GM12892 (cell line): ENCODE data around the gene CALML5.
"Not testable (repeated sequence)": the region's sequence is repeated elsewhere in the genome, so short reads cannot be mapped to it uniquely, and the experiment has no call there.

Experiments
- DNase-seq: peaks from one replicate; pipeline ENCODE4 v3.0.0; 2011; ENCODE audit not compliant: insufficient read length
- FAIRE-seq: peaks from 2 replicates; lab custom pipeline; 2011; peaks lifted over from hg19 to GRCh38; lab: Jason Lieb, UNC
- POLR2A ChIP-seq: IDR thresholded peaks from 2 replicates; pipeline ENCODE4 v1.6.1; 2011; ENCODE audit warnings: low read depth, low read length, control low read depth
- POLR2AphosphoS5 ChIP-seq: IDR thresholded peaks from 2 replicates; pipeline ENCODE4 v1.6.1; 2011; ENCODE audit warnings: low read depth, low read length, control low read depth
- TAF1 ChIP-seq: IDR thresholded peaks from 2 replicates; pipeline ENCODE4 v1.6.1; 2011; ENCODE audit warnings: low read depth, mild to moderate bottlenecking, control low read depth, low read length, borderline replicate concordance

Gene CALML5

DNA sequence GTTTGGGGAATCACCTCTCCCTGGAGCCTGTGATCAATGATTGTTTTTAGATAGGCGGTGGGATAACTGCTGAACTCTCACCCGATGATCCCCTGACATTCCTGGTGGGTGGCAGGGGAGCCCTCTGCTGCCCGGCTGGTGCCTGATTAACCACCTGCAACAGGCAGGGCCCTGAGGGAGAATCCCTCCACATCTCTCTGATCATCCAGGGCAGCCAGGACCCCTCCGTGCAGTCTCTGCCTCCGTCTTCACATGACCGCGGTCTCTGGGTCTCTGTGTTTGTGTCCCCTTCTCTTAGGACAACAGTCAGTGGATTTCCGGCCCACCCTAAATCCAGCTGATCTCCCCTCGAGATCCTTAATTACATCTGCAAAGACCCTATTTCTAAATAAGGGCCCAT lies 17.4 kb downstream of the CALML5 start:
- TF ChIP-seq TAF1 (no peak), POLR2AphosphoS5 (no peak), POLR2A (no peak)
- no peak for DNase-seq
- FAIRE-seq = no peak

DNA sequence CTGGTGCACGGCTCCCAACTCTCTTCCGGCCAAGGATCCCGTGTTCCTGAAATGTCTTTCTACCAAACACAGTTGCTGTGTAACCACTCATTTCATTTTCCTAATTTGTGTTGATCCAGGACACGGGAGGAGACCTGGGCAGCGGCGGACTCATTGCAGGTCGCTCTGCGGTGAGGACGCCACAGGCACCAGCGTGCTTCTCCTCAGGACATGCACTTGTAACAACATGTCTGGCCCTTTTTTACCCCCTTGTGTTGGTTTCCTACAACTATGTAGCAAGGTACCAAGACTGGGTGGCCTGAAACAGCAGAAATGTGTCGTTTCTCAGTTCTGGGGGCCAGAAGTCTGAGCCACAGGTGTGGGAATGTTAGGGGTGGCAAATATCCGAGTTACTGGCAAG lies 18.2 kb downstream of the CALML5 start:
- FAIRE-seq = no peak
- DNase-seq = no peak
- TF ChIP-seq TAF1 = no peak
- TF ChIP-seq POLR2A = no peak
- TF ChIP-seq POLR2AphosphoS5 = no peak

DNA sequence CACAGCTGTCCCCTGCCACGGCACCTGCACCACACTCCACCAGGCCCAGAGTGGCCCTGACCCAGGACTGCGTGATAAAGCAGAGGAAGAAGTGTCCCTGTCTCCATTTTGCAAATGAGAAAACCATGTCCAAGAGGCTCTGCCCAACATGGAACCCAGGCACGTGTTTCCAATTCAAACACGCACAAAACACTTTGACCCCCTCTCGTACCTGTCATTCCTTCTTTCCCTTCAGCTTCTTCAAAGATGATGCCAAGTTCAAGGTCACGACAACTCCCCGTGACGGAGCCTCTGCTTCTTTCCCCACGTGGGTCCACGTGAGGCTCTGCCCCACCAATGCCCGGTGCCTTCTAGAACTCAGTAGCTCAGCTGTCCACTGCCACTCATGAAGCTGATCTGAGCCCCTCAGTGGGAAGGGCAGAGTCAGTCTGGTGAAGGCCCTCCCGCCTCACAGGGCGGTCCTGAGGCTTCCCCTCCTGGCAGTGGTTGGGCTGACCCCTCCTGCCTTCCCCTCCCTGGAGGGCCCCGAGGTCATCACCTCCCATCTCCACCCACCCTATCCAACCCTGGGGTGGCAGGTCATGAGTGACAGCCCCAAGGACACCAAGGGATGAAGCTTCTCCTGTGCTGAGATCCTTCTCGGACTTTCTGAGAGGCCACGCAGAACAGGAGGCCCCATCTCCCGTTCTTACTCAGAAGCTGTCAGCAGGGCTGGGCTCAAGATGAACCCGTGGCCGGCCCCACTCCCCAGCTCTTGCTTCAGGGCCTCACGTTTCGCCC lies 19.0 kb downstream of the CALML5 start:
- TF ChIP-seq POLR2AphosphoS5 = no peak
- no peak for TF ChIP-seq POLR2A
- no peak for TF ChIP-seq TAF1
- FAIRE-seq = no peak
- DNase-seq = no peak

DNA sequence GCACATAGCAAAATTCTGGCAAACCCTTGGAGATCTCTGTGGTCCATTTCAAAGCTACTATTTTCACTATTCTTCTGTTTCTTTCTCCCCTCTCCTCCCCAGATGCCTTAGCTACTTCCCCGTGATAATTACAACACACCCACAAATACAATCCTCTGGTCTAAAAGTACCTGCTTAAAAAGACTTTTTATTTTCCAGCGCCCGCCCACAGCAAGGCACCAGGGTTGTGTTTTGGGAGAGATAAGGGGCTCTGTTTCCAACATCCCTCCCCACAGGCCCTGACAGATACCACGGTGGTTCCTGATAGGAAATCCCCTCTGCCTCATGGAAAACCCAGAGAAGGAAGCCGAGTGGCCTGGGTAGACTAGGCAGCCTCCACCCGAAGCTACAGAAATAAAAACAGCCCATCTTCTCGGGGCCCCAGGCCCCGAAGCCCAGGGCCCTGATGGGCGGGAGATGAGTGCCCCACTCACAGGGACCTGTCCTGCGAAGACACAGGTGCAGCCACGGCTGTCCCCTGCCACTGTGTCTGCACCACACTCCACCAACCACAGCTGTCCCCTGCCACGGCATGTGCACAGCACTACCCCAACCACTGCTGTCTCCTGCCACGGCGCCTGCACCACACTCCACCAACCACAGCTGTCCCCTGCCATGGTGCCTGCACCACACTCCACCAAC lies 19.7 kb downstream of the CALML5 start:
- FAIRE-seq (no peak), DNase-seq (no peak)
- no peak for TF ChIP-seq TAF1
- TF ChIP-seq POLR2AphosphoS5 = no peak
- no peak for TF ChIP-seq POLR2A

DNA sequence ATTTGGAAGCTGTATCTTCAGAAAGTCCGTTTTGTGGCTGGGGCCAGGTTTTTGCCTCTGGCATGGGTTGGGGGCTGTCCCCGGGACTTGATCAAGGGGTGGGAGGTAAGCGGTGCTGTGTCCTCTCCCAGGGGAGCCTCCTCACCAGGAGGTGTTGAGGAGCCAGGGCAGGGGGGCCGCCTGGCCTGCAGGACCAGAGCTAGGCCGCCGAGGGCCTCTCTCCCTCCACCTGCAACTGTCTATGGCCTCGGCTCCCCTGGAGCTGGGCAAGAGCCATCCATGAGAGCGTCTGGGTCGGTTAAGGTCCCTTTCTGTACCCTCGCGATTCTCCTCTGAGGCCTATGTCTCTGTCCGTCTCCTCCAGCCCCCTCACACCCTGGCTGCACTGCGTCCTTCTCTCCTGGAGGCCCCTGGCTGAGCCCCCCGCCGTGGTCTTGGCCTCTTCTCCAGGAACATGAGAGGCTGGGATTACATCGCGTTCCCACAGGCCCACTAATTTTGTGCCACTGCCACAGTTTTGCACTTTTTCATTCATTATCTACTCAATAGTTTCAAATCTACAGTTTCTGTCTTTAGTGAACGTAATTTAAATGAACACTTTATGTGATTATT lies 20.6 kb downstream of the CALML5 start:
- DNase-seq (no peak), FAIRE-seq (no peak)
- TF ChIP-seq POLR2AphosphoS5 (no peak), TAF1 (no peak), POLR2A (no peak)

DNA sequence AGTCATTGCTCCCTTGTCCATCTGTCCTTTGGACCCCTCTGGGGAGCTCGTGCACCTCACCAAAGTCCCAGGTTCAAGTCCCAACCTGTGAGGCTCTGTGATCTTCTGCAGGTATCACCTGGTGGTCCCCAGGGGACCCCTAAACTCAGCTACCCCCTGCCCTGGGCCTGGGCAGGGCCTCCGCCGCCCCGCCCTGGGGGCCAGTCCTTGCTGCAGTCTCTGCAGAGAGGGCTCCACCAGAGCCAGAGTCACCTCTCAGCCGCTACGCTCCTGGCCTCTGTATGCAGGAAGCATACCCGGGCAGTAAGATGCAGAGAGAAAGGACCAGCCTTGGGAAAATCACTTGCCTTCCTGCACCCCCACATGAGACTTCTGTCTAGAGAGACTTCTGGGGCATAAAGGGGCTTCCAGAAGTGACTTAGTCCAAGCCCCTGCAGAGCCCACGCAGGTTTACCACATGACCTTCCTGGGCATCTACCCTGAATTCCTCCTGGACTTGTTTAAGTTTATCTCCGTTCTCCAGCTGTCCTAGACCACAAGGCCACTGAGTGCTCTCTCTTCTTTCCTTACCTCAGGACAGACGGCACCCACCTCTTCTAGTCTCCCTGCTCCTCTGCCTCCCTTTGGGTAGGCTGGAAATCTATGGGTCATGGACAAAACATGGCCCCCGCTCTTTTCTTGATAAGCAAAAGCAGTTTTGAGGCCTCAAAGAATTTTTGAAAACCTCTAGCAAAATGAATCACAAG lies 21.2 kb downstream of the CALML5 start:
- no peak for FAIRE-seq
- TF ChIP-seq POLR2AphosphoS5 (no peak), TAF1 (no peak), POLR2A (no peak)

DNA sequence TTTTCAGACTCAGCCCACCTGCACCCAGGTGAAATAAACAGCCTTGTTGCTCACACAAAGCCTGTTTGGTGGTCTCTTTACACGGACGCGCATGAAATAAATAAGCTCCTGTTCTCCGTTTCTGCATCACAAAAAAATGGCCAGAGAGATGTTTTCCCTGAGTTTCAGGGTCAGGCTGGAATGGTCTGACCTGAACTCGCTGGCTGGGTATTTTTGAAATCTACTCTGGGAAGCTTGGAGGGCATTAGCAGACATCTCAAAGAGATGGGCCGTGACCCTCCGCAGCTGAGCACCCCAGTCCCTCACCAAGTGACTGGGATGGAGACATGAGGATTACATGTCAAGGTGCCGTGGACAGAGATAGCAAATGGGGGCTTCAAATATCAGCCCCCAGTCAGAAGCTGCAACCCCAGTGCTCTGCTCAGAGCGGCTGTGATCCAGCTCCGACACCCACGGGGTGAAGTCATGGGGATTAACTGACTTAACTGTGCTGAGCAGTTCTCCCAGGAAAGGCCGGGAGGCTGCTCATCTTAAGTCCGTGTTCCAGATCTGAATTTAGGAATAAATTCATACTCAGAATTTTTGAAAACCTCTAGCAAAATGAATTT lies 22.3 kb downstream of the CALML5 start:
- TF ChIP-seq POLR2A (no peak), TAF1 (no peak), POLR2AphosphoS5 (no peak)
- FAIRE-seq (no peak), DNase-seq (no peak)

More for the DNA sequence above, 21.2 kb downstream of the CALML5 start:
- no peak for DNase-seq

DNA sequence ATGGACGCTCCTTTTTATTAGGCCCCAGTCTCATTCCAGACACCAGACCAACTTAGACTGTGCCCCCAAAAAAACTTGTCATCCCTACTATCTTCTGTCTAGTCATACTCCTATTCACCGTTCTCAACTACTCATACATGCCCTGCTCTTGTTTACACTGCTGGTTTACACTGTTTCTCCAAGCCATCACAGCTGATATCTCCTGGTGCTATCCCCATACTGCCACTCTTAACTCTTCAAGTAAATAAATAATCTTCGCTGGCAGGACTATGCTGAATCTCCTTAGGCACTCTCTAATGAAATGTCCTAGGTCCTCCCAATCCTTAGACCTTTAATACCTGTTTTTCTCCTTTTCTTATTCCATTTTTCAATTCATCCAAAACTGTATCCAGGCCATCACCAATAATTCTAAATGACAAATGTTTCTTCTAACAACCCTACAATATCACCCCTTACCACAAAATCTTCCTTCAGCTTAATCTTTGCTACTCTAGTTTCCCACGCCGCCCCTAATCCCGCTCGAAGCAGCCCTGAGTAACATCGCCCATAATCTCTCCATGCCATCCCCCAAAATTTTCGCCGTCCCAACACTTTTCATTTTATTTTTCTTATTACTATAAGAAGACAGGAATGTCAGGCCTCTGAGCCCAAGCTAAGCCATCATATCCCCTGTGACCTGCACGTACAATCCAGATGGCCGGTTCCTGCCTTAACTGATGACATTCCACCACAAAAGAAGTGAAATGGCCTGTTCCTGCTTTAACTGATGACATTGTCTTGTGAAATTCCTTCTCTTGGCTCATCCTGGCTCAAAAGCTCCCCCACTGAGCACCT lies 23.2 kb downstream of the CALML5 start:
- FAIRE-seq, DNase-seq: not testable (repeated sequence)

DNA sequence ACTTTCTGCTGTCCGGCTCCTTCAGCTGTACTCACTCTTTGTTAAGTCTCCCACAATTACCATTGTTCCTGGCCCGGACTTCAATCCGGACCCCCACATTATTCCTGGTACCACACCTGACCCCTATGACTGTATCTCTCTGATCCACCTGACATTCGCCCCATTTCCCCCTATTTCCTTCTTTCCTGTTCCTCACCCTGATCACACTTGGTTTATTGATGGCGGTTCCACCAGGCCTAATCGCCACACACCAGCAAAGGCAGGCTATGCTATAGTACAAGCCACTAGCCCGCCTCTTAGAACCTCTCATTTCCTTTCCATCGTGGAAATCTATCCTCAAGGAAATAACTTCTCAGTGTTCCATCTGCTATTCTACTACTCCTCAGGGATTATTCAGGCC lies 24.3 kb downstream of the CALML5 start:
- not testable (repeated sequence) for FAIRE-seq, DNase-seq

DNA sequence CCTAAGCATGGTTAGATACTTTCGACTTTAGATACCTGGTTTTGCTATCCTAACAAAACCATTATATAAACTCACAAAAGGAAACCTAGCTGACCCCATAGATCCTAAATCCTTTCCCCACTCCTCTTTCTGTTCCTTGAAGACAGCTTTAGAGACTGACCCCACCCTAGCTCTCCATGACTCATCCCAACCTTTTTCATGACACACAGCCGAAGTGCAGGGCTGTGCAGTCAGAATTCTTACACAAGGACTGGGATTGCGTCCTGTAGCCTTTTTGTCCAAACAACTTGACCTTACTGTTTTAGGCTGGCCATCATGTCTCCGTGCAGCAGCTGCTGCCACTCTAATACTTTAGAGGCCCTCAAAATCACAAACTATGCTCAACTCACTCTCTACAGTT lies 24.7 kb downstream of the CALML5 start:
- DNase-seq, FAIRE-seq: not testable (repeated sequence)

DNA sequence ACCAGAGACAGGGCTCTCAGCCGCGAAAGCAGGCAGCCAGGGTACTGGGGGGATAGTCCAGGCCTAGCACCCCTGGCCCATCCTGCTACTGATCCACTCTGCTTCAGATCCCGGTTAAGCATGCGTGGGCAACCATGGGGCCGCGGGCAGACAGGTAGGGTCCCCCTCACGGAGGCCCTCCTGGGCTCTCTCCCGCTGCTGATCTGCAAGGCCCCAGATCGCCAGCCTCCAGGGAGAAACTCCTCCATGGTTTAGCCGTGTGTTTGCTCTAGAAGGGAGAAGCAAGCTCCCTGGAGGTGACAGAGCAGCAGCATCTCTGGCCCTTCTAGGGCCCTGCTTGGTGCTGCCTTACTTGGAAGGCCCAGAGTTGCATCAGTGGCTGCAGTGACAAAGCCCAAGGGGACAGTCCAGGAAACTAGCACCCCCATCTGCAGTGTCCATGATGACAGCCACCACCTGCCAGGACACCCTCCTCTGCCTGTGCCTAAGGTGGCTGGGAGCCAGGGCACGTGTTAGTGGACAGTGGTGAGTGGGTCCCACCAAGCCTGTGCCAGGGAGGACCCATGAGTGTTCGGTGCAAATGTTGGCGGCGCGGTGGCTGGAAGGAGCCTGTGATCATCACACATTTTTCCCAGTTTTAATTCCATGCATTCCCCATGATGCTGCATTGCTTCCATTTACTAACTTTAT lies 29.2 kb downstream of the CALML5 start:
- TF ChIP-seq TAF1 (no peak), POLR2AphosphoS5 (no peak), POLR2A (no peak)
- no peak for DNase-seq
- no peak for FAIRE-seq
